Thyroid gland (tissue), 4 donors: ENCODE data around the gene RABIF.

Experiments used
- POLR2A ChIP-seq, 2 donors: fragments of 450-650 bp; IDR thresholded peaks; one replicate each; pipeline ENCODE4 v1.6.1; 2017; ENCODE audit warnings: antibody characterized with exemption in 2 of 2, mild to moderate bottlenecking in 2 of 2, moderate library complexity in 1 of 2
- TF ChIP-seq, protein P1 (sequence below), 6 experiments: fragments of 200-600 bp in 3 of 6; fragments of 450-650 bp in 3 of 6; sonication (generic) in 3 of 6; IDR thresholded peaks; one replicate each; pipeline ENCODE4 v1.5.1; 2016 to 2019; ENCODE audit warnings: antibody characterized with exemption in 6 of 6, mild to moderate bottlenecking in 2 of 6, inconsistent platforms in 1 of 6, moderate library complexity in 1 of 6

DNA sequence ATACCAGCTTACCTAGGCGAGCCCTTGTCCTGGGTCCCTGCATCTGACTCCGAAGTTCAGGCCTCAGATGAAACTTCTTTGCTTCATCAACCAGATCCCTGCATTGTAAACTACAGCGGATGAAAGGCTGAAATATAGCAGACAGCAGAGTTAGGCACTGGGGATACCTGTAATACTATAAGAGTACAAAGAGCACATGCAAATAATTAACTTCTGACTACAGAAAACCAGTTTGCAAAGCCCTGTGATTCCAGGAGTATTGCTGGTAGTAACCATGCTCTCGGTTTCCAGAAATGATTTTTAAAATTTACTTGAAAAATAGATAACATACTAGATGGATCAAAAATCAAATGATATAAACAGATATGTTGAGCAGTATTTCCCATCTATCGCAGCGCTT is 20.0 kb upstream of the RABIF start:
- TF ChIP-seq, protein P1, sequence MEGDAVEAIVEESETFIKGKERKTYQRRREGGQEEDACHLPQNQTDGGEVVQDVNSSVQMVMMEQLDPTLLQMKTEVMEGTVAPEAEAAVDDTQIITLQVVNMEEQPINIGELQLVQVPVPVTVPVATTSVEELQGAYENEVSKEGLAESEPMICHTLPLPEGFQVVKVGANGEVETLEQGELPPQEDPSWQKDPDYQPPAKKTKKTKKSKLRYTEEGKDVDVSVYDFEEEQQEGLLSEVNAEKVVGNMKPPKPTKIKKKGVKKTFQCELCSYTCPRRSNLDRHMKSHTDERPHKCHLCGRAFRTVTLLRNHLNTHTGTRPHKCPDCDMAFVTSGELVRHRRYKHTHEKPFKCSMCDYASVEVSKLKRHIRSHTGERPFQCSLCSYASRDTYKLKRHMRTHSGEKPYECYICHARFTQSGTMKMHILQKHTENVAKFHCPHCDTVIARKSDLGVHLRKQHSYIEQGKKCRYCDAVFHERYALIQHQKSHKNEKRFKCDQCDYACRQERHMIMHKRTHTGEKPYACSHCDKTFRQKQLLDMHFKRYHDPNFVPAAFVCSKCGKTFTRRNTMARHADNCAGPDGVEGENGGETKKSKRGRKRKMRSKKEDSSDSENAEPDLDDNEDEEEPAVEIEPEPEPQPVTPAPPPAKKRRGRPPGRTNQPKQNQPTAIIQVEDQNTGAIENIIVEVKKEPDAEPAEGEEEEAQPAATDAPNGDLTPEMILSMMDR (IDR thresholded peaks at IDR 0.05), result no peak
- no peak for TF ChIP-seq POLR2A (IDR thresholded peaks at IDR 0.05)
